OCI-M1 (cell line): ENCODE data around the gene HTATIP2.
"Not testable (repeated sequence)": the region's sequence is repeated elsewhere in the genome, so short reads cannot be mapped to it uniquely, and the experiment has no call there.

Experiments used
- DNase-seq: peaks from one replicate; lab custom pipeline; 2025; lab: John Stamatoyannopoulos, UW

Gene HTATIP2

DNA sequence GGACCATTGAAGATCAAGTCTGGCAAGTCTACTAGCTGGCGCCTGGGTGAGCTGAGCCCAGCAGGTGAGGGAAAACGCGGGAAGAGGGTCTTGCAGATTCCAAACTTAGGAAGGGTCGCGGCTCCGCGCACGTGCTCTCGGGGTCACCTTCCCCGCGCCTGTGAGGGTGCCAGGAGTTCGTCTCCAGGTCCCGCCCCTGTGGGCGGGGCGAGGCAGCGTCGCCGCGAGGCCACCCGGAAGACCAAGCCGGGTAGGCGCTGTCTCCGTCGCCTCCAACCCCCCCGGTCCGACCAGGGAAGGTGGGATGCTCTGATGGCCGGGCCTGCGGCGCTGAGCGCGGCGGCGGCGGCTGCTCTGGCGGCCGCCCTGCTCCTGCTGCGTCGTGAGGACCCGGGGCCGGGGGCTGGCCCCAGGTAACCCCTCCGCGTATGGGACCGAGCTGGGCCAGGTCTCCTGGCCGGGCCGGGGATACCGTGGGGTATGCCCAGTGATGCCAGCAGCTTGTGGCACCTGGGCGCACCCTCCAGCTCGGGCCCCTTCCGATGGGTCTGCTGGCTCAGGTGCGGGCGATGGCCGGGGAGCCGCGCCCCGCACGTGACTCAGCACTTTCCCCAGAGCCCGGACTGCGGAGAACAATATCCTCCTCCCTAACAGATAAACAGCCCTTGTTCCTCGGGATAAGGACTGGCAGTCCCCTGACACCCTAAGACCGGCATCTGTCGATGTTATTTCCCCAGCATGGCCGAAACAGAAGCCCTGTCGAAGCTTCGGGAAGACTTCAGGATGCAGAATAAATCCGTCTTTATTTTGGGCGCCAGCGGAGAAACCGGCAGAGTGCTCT lies at the start of gene HTATIP2:
TSS of gene HTATIP2 (plus strand) at position 215 of the 841 bp plus-strand sequence. CDS start at position 739, 524 bp downstream.
- DNase-seq, result peak; percentile 76

DNA sequence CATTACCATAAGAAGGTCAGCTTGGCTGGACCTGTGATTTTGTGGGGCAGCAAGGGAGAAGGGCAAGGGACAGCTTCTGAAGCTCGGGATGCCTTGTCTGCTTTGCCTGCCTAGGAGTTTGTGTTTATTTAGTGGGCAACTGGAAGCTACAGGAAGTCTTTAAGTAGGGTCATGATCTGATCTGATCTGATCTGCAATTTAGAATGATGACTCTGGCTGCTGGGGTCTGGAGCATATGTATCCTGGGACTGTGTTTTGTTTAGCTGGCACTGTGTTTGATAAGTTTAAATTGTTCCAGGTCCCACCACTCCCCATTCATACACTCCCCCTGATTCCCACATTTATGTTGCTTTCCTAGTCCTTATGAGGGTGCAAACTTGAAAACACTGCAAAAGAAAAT lies 47.7 kb upstream of the HTATIP2 start:
- DNase-seq, result no peak

DNA sequence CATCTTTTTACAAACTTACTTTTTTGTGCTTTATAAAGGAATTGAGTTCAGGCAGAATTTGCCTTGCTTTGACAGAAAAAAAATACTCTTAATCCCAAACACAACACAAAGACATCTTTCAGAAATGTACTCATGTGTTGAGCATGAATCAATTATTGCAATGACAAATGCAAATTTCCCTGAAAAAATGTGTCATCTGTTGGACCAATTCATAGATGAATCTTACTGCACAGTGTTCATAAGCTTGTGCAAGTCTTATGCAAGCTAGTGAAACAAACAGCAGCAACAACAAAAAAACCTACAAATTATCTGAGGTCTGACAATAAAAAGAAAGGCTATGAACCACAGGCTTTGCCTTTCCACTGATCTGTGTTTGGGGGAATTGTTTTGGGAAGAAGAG lies 42.3 kb upstream of the HTATIP2 start:
- no peak for DNase-seq

DNA sequence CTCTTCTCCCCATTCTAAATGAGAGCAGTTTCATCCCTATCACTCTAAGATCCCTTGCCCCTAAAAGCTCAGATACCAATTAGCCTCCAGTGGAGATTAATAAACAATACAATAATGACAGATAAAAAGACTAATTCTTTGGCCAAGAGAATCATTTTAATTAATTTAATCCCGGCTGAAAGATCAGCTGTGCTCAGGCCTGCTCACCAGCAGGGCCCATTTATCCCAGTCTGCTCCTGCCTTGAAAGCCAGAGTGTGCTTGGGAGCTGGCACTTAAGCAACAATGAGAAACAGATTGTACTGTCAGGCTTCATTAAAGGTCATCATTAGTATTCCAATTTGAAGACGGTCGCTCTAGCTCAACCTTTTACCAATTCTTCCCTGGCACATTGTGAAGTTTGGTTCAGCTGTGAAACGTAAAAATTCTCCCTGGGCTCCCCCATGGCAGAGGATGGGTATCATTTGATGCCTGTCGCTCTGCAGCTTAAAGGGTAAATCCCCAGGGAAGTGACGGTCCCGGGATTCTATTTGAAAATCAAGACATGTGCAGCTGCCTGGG lies 36.1 kb upstream of the HTATIP2 start:
- DNase-seq, result no peak

DNA sequence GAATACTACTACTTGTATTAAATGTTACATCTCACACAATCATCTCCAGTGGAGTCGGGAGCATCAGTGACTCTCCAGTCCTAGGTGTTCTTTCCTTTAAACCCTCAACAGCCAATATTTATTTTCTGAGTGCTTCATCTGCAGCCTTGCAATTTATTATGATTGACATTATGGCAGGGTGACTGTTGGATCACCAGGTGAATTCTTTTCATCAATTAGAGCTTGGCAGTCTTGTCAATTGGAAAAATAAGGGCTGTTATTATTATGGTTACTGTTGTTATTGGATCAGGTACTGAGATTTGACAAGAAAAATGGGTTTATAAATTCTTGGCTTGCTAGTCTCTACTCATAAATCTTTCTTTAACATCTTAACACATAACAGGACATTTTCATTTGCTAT lies 27.5 kb upstream of the HTATIP2 start:
- DNase-seq, result no peak

DNA sequence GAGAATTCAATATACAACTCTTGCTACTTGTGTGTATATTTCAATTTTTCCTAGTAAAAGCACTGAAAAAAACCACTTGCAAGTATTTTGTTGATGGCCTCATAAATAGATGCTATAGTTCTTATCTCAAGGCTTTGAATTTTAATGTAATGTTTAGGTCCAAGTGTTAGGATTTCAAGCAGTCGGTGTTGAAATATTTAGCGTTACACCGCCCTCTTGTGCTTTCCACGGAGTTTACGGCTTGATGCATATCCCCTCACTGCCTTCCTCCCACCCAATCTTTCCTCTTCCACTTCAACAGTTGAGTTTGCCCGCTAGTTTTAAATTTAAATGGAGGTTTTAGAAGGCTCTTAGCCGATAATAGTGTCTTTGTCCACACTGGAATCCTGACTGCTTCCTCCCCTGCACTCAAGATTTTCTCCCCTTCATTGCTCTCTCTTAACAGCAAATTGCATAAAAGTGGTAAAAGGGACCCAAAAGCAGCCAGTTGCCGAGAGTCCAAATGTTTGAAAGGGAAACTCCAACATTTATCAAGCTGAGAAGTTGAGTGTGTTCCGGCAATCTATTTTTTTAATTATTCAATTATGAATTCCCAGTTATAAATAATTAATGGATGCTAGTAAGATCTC lies 25.9 kb upstream of the HTATIP2 start:
- peak; percentile 56 for DNase-seq

DNA sequence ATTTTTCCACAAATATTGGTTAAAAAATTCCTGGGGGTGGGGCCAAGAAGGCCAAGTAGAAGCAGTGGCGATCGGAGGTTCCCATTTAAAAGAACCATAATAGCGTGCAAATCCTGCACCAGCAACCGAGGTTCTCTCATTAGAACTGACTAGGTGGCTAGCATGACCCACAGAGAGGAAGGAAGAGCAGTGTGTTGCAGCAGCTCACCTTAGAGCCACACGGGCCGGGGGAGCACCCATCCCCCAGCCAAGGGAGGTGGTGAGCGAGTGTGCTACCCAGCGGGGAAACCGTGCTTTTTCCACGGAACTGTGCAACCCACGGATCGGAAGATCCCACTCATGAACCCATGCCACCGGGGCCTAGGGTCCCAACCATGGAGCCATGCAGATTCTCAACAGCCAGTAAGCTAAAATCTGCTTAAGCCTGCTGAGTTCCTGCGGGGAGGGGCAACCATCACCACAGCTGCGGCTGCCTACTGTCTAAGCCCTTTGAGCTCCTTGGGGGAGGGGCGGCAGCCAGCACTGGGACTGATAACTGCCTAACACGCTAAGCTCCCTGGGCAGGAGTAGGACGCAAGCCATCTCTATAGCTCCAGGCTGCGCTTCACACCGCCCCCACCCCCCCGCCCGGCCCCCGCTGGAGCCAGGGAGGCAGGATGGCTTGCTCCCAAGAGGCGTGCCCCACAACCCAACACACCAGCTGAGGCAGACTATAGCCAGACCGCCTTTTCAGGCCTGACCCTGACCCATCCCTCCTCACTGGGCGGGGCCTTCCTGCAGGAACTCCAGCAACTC lies 21.0 kb upstream of the HTATIP2 start:
- peak; percentile 45 for DNase-seq

DNA sequence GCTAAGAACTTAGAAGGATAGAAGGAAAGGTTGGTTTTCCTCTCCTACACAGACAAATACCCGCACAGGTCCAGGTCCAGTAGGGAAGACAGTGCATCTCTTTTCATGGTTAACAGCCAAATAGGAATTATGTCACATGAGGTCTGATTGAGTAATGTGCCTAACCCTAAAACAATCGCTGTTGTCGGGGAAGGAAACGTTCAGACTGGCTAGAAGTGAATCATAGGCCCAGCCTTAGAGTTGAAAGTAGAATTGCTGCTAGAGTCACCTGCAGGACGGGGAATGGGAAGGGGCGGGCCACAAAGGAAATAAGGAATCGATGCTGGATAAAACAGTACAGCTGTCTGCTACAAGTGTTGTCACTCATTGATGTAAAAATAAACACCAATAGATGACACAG lies 12.4 kb upstream of the HTATIP2 start:
- no peak for DNase-seq

DNA sequence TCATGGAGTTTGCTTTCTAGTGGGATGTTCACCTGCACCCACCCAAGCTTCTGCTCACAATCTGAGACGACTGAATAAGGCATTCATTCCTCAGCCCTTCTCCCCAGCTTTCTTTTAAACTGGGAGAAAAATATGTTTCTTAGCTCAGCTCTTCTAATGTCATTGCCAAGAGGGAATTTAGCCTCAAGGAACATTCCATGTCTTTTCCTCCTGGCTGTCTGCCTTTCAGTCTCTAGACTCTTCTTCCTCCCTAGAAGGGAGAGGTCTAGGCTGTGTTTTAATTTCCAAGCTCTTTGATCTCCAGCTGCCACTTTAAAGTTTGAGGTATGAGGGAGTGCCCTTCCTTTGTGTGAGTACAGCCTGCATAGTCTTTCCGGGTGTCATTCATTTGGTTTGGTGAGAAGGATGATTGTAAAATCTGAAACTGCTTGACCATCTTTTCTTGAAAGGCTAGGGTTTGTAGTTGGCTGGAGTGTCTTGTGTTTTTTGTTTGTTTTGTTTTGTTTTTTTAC lies 11.7 kb upstream of the HTATIP2 start:
- no peak for DNase-seq

DNA sequence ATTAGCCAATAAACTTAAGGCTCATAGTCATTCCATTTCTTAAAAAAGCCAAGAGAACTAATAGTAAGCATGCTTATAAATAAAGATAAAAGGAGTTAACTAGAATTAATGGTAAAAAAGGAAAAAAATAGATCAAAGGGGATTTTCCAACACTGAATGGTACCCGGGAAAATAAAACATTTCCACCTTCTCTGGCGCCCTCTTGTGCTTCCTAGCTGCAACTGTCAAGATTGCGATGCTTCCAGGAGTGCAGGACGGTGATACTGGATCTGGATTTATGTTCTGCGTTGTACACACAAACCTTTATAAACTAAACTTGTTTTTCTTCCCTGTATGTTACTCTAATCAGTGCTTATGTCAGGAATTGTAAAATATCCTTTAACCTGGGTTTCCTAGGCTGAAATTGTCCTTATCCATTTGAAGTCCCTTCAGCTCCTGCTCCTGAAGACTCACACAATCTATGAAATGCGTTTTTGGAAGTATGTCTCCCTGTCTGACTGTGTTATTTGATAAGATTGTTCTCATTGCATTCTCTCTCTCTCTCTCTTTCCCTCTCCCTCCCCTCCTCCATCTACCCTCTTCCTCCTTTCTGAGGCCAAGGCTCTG lies 9.6 kb upstream of the HTATIP2 start:
- DNase-seq, result peak; percentile 67

DNA sequence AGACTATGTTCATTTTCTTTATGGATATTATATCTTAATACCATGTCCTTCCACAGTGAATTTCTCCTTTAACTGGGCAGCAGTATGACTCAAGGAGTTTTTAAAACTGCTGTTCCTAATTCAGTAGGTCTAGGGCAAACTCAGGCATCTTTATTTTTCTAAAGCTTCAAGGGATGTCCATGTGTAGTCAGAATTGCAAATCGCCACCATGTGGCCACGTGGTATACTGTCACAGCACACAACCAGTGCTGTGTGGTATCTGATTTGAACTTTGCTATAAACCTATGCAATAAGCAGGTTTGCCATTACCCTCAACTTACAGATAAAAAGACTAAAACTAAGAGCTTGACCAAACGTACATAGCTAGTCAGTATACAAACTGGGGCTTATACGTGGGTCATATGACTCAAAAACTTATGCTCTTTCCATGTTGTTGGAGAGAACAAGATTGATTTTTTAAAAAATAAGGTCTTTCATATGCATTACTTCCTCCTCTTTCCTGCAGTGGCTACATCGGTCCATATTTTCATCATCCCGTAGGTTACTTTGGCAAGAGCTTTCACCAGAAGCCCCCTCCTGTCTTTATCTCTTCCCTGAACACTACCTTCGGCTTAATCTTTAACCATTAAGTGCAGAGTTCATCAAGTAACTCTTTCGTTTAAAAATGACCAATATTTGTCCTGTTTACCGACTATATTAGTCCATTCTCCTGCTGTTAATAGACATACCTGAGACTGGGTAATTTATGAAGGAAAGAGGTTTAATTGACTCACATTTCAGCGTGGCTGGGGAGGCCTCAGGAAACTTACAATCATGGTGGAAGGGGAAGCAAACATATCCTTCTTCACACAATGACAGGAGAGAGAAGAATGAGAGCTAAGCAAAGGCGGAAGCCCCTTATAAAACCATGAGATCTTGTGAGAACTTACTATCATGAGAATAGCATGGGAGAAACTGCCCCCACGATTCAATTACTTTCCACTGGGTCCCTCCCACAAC lies 8.0 kb upstream of the HTATIP2 start:
- DNase-seq, result peak; percentile 73

DNA sequence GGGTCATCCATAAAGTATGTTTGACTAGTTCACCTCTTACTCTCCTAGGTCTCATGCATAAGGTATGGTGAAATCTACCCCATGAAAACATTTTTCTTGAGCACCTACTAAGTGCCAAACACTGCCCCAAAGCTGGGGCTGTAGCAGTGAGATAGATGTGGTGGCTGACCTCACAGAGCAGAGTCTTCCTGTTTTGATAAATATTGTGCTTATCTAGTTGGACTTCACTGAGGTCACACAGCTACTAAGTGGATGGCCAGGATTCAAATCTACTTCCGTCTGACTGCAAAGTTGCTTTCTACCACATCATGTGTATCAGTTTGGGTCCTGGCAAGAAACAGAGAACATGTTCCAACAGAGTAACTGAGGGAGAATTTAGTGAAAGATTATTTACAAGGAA lies 6.4 kb upstream of the HTATIP2 start:
- DNase-seq, result peak; percentile 75

DNA sequence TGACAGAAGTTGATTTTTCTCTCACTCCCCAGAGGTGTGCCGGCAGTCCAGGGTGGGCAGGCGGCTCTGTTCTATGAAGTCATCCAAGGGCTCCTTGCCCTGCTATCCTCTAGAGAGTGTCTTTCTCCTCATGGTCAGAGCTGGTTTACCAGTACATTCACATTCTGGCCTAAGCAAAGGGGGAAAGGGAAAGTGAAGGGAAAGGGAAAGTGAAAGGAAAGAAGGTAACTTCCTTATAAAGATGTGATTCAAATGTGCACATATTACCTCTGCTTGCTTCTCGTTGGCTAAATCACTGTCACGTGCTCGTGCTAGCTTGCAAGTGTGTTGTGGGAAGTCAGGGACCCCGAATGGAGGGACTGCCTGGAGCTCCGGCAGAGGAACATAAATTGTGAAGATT lies 2.9 kb upstream of the HTATIP2 start:
- DNase-seq, result peak; percentile 97

DNA sequence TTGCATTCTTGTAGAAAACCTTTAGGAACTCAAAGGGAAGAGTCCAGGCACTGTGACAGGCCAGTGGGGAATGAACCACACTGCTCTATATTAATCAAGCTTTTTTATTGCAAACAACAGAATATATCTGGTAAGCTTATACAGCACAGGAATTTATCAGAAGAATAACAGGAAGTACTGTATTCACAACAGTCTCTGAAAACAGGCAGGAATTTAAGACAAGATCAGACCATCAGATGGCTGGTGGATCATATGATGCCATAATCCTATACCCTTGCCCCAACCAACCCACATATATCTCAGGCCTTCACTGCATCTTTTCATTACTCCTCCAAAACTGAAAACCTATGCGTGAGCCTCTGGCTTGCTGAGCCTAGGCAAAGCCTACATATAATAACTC lies 1.0 kb upstream of the HTATIP2 start:
- DNase-seq, result peak; percentile 48

DNA sequence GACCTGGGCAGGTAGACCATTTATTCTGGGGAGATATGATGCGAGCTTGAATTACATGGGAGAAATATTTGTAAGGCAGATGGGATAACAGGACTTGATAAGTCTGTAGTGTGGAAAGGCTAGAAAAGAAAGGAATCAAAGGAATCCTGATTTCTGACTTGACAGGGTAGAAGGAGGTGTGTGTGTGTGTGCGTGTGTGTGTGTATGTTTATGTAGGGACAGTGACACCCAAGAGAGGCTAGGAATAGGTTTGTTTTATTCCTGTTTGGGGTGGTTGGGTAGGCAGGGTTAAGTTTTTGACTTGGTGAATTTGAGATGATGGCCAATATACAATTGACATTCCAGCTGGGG lies 390 bp upstream of the HTATIP2 start:
- no peak for DNase-seq

DNA sequence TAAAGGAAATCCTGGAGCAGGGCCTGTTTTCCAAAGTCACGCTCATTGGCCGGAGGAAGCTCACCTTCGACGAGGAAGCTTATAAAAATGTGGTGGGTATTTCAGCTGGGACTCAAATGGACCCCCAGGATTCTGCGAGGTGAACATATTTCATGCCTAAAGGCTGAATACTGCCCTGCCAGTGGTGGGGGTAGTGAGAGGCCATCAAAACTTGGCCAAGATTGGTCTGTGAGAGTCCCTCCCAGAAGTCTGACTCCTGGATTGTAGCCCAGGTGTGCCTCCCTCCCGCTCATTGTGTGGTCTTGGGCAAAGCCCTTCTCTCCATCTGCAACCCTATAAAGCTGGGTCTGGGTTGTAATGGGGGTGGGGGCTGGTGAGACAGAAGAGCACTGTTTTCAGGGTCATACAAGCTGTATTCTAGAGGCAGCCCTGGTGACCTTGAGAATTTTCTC lies 853 bp downstream of the HTATIP2 start:
- peak; percentile 58 for DNase-seq

DNA sequence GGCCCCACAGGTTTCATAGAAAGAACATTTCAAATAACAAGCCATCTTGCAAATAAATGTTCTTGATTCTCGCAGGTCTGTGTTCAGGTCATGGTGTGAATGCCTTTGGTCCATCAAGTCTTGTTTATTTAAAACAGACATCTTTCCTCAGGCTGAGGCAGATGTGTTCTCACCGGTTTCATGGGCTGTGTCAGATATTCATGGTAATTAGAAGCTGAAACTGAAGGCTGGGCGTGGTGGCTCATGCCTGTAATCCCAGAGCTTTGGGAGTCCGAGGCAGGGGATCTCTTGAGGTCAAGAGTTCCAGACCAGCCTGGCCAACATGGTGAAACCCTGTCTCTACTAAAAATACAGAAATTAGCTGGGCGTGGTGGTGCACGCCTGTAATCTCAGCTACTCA lies 2.0 kb downstream of the HTATIP2 start:
- DNase-seq, result not testable (repeated sequence)

DNA sequence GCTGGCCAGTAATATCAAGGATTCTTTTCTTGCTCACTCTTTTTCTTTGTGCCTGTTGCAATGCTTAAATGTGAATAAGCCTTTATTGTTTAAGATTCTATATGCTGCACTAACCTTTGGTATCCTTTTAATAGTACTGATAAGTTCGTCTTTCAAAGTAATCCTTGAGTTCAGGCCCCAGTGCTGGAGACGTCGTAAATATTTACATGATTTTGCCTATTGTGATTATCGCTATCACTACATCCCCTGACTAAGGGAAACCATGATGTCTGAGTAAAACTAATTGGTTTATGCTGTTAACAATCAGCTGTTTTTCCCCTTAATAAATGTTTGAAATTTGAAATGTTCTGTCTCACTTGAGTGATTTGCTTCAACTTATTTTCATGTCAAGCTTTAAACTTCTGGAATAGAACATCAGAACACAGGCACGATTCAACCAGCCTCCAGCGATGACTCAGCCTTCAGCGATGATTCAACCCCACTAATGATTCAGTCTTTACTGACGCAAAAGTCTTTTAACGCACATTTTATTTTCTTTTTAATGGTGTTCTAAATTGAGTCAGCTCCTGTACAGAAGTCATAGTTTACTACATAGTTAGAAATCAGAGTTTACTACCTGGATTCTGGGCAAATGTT lies 3.9 kb downstream of the HTATIP2 start:
- peak; percentile 38 for DNase-seq

DNA sequence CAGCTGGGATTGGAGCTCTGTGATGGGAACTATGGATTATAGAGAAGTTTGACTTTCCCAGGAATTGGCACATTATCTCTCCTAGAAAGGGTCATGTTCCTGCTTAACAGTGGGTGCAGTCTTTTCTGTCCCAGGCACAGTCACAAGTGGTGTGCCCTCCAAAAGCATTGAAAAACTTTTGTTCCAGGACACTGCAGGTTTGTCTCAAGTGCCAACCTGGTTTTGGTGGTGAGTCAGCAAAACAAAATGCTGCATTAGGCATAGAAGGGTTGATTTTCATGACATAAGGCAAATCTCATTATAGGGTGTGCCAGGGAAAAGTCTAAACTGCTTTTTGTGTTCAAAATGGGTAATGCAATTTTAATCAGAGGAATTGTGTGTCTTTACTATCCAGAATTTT lies 4.9 kb downstream of the HTATIP2 start:
- no peak for DNase-seq

DNA sequence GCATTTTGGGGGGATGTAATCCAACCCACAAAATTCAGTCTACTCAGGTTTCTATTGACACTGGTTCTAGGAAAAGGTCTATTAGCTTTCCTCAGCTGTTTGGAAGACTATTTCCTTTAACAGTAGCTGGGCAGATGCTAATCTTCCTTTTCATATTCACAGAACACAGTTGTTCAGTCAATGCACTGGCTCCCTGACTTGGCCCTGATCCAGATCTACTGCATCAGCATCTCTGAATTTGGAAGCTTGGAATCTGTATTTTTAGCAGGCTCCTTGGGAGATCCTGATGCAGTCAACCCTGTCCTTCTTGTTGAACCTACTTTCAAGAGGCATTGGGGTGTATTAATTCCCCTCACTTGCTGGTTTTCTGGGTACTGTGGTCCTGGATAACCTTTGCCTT lies 6.3 kb downstream of the HTATIP2 start:
- no peak for DNase-seq
